Measurements from ENCODE around the gene LZTS3.
"Not testable (repeated sequence)": the region's sequence is repeated elsewhere in the genome, so short reads cannot be mapped to it uniquely, and the experiment has no call there.

The LZTS3 gene

DNA sequence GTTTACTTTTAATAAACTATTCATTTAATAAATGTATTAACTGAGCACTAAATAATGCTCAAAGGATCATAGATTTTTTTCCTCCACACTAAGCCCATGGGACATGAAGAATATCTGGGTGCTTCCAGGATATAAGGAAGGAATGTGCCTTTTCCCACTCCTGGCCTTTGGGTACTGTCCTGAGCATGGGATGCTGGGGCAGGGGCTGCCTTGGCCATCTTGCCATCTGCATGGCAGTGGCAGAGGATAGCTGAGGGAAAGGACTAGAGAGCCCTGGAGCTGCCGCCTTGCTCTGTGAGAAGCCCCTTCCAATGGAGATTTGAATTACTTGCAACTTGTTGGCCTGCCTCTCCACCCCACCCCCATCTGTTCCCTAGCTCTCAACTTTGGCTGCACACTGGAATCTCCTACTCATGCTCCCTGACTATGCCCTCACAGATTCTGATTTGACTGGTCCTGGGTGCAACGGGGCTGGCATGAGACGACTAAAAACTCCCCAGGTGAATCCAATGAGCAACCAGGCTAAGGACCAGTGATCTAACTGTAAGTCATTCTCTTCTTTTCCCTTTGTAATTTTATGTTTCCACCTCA is 15.6 kb upstream of the LZTS3 start:
- no peaks in the 10 kb centered on the region for H3K4me1 ChIP-seq (ENCODE audit: control insufficient read depth in 1 of 2, insufficient read depth in 1 of 2, low read depth in 1 of 2, low read length in 1 of 2)
- no peak for TF ChIP-seq CTCF (IDR thresholded peaks at IDR 0.05)
- no peak overlapping the region for H3K27ac ChIP-seq
- no peaks in the 10 kb centered on the region for H3K9me3 ChIP-seq
- H3K36me3 ChIP-seq, result peaks cover 52% of the 10 kb centered on the region
- no peaks in the 10 kb centered on the region for H3K27me3 ChIP-seq
- no peak overlapping the region for H3K4me3 ChIP-seq (ENCODE audit: low read depth in 1 of 2, low read length in 1 of 2)

DNA sequence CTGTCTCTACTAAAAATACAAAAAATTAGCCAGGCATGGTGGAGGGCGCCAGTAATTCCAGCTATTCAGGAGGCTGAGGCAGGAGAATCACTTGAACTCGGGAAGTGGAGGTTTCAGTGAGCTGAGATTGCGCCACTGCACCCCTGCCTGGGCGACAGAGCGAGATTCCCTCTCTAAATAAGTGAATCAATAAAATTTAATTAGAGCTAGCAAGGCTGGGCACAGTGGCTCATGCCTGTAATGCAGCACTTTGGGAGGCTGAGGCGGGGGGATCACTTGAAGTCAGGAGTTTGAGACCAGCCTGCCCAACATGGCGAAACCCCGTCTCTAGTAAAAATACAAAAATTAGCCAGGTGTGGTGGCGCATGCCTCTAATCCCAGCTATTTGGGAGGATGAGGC is 14.5 kb upstream of the LZTS3 start:
- H3K4me1 ChIP-seq (ENCODE audit: control insufficient read depth in 1 of 2, insufficient read depth in 1 of 2, low read depth in 1 of 2, low read length in 1 of 2); H3K9me3 ChIP-seq; H3K27ac ChIP-seq; H3K4me3 ChIP-seq (ENCODE audit: low read depth in 1 of 2, low read length in 1 of 2); H3K27me3 ChIP-seq: not testable (repeated sequence)
- H3K36me3 ChIP-seq, result peaks cover 46% of the 10 kb centered on the region

DNA sequence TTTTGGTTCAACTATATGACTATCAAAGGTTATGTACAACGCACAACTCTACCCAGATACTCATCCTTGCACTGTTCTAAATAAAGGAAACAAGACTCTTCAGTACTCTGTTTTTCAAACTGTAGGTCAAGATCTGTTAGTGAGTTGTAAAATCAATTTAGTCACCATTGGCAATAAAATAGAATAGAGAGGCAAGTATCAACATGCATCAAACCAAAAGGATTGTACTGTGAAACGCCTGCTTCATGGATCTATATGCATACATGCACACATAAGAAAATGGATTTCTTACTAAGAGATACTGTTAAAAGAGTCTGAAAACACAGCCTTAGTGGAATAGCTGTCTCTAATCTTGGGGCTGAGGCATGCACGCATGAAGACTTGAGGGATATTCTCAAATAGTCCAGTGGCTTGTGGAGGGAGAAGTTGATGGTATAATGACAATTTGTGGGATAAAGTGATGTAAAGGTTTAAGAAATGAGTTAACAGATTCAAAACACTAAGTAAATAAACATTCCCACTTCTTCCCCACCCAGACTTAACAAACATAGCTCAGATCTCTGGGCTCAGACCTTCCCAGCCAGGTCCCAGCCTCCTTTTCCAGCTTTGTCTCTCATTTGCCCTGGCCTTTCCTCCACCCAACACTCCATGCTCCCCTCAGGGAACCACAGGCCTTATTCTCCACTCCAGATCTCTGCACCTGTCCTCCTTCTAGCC is 10.7 kb upstream of the LZTS3 start:
- no peak for TF ChIP-seq CTCF (IDR thresholded peaks at IDR 0.05)
- Histone ChIP-seq H3K27me3 (no peaks in the 10 kb centered on the region), H3K9me3 (no peaks in the 10 kb centered on the region), H3K36me3 (peaks cover 8% of the 10 kb centered on the region), H3K27ac (no peak overlapping the region), H3K4me1 (ENCODE audit: control insufficient read depth in 1 of 2, insufficient read depth in 1 of 2, low read depth in 1 of 2, low read length in 1 of 2) (no peaks in the 10 kb centered on the region), H3K4me3 (ENCODE audit: low read depth in 1 of 2, low read length in 1 of 2) (no peak overlapping the region)

GRCh38 chr20:3182429-3182828 is 9.1 kb upstream of the LZTS3 start:
- not testable (repeated sequence) for H3K4me3 ChIP-seq (ENCODE audit: low read depth in 1 of 2, low read length in 1 of 2); H3K27me3 ChIP-seq; H3K9me3 ChIP-seq; H3K36me3 ChIP-seq; H3K27ac ChIP-seq; H3K4me1 ChIP-seq (ENCODE audit: control insufficient read depth in 1 of 2, insufficient read depth in 1 of 2, low read depth in 1 of 2, low read length in 1 of 2)

DNA sequence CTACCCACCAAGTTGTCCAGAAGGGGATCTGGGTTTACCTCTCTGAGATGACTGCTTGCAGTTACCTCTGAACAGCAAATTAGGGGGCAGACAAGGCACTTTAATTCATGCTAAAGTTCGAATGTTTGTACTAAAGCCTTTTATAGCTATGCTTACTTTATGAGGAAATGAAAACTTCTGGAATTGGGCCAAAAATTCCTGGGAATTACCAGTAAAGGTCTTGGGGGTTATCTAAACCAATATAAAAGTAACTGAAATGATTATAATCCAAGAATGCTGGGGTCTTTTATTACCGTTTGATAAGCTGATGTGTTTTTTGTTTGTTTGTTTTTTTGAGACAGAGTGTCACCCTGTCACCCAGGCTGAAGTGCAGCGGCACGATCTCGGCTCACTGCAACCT is 7.9 kb upstream of the LZTS3 start:
- Histone ChIP-seq H3K27me3 (peaks cover 9% of the 10 kb centered on the region), H3K9me3 (no peaks in the 10 kb centered on the region), H3K36me3 (peaks cover 5% of the 10 kb centered on the region), H3K27ac (no peak overlapping the region), H3K4me1 (ENCODE audit: control insufficient read depth in 1 of 2, insufficient read depth in 1 of 2, low read depth in 1 of 2, low read length in 1 of 2) (no peaks in the 10 kb centered on the region), H3K4me3 (ENCODE audit: low read depth in 1 of 2, low read length in 1 of 2) (no peak overlapping the region)
- no peak for TF ChIP-seq CTCF (IDR thresholded peaks at IDR 0.05)

DNA sequence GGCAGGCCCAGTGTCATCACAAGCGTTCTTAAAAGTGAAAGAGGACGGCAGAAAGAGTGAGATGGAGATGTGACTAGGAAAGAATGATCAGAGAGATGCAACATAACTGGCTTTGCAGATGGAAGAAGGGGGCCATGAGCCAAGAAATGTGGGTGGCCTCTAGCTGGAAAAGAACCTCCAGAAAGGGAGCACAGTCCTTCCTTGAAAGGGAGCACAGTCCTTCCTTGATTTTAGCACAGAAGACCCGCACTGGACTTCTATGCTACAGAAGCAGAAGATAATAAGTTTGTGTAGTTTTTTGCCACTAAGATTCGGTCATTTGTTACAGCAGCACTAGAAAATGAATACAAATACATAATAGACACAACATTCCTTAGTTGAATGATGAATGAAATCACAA is 7.0 kb upstream of the LZTS3 start:
- Histone ChIP-seq H3K4me3 (ENCODE audit: low read depth in 1 of 2, low read length in 1 of 2) (no peak overlapping the region), H3K27ac (no peak overlapping the region), H3K36me3 (peaks cover 5% of the 10 kb centered on the region), H3K4me1 (ENCODE audit: control insufficient read depth in 1 of 2, insufficient read depth in 1 of 2, low read depth in 1 of 2, low read length in 1 of 2) (no peaks in the 10 kb centered on the region), H3K9me3 (no peaks in the 10 kb centered on the region), H3K27me3 (peaks cover 18% of the 10 kb centered on the region)
- TF ChIP-seq CTCF (IDR thresholded peaks at IDR 0.05), result no peak
